GM12878 (cell line): Measurements from ENCODE around the gene NSDHL. TPM values are rescaled to one million over a fixed set of nuclear protein-coding genes. Genes with fewer than 3 reads are reported as not detected.

Experiments used
- ATAC-seq: fragments of 200-7000 bp; cut with Tn5 transposase; 3 replicates; pipeline ENCODE4 v1.9.1; 2020; ENCODE audit warnings: mild to moderate bottlenecking, moderate library complexity
- BruUV-seq: library from RNA; stranded (reverse); fragments of 400-500 nt; replicated peaks from 2 replicates; lab custom pipeline; 2021; lab: Mats Ljungman, UMichigan
- CTCF ChIA-PET: fragments of 300-600 bp; sonication (Branson Sonifier 250); formaldehyde crosslinking; extraction: SDS; loops from one replicate; lab custom pipeline; 2021; ENCODE audit warnings: inconsistent platforms; lab: Yijun Ruan, JAX
- POLR2A ChIA-PET: fragments of 350-600 bp; formaldehyde crosslinking; extraction: SDS; loops from one replicate; lab custom pipeline; 2021; ENCODE audit warnings: inconsistent platforms; lab: Charles Lee
- RAD21 ChIA-PET: fragments of 300-600 bp; sonication (Branson Sonifier 250); formaldehyde crosslinking; loops from one replicate; lab custom pipeline; 2023; ENCODE audit warnings: antibody characterized with exemption; ENCODE audit not compliant: unreplicated experiment; lab: Charles Lee
- SMC1A ChIA-PET: fragments of 300-600 bp; sonication (Branson Sonifier 250); formaldehyde crosslinking; loops from one replicate; lab custom pipeline; 2023; ENCODE audit not compliant: unreplicated experiment, uncharacterized antibody; lab: Charles Lee
- DNase-seq: peaks from one replicate; pipeline ENCODE4 v3.0.0-alpha.2; 2011; ENCODE audit warnings: low read depth, low spot score
- FAIRE-seq: peaks from 3 replicates; lab custom pipeline; 2011; peaks lifted over from hg19 to GRCh38; lab: Jason Lieb, UNC
- H2AFZ ChIP-seq: 2 replicates; pipeline ENCODE4 v1.6.0; 2011; ENCODE audit warnings: low read depth, low read length, control low read depth; ENCODE audit not compliant: control insufficient read depth
- H3K27ac ChIP-seq: 2 replicates; pipeline ENCODE4 v1.5.1; 2011; ENCODE audit warnings: control low read depth; ENCODE audit not compliant: control insufficient read depth, insufficient read depth
- H3K27me3 ChIP-seq, 2 experiments: replicated peaks in 1 of 2; 2 replicates each; pipeline versions ENCODE4 v1.6.0 to v1.6.1; 2011; ENCODE audit warnings: low read length in 1 of 2; ENCODE audit not compliant: control insufficient read depth in 2 of 2, insufficient read depth in 2 of 2
- H3K36me3 ChIP-seq, 2 experiments: 2 replicates each; pipeline ENCODE4 v1.5.1; 2011; ENCODE audit warnings: low read length in 1 of 2; ENCODE audit not compliant: control insufficient read depth in 2 of 2, insufficient read depth in 2 of 2
- H3K4me1 ChIP-seq: 2 replicates; pipeline ENCODE4 v1.6.1; 2011; ENCODE audit warnings: mild to moderate bottlenecking, low read length, moderate library complexity, mixed read lengths; ENCODE audit not compliant: control insufficient read depth, insufficient read depth
- H3K4me2 ChIP-seq: 2 replicates; pipeline ENCODE4 v1.6.0; 2011; ENCODE audit warnings: control low read depth; ENCODE audit not compliant: control insufficient read depth, insufficient read depth
- H3K4me3 ChIP-seq: fragments of 200-600 bp; sonication (generic); 2 replicates; pipeline ENCODE4 v1.5.1; 2016
- H3K79me2 ChIP-seq: 2 replicates; pipeline ENCODE4 v1.6.0; 2011; ENCODE audit warnings: low read length; ENCODE audit not compliant: control insufficient read depth, insufficient read depth
- H3K9ac ChIP-seq: 2 replicates; pipeline ENCODE4 v1.8.0; 2011; ENCODE audit warnings: low read length, control low read depth, mixed read lengths; ENCODE audit not compliant: control insufficient read depth, insufficient read depth
- H3K9me3 ChIP-seq: replicated peaks from 3 replicates; pipeline ENCODE4 v1.5.1; 2011; ENCODE audit warnings: mild to moderate bottlenecking, low read length; ENCODE audit not compliant: control insufficient read depth, insufficient read depth
- H4K20me1 ChIP-seq: 2 replicates; pipeline ENCODE4 v1.6.0; 2011; ENCODE audit not compliant: control insufficient read depth, insufficient read depth
- ATF3 ChIP-seq: IDR thresholded peaks from 2 replicates; pipeline ENCODE4 v1.6.1; 2011; ENCODE audit warnings: low read depth, mild to moderate bottlenecking, low read length, moderate library complexity, borderline replicate concordance; ENCODE audit errors: extremely low read depth
- BMI1 ChIP-seq: fragments of 450-650 bp; IDR thresholded peaks from 2 replicates; pipeline ENCODE4 v1.6.1; 2016; ENCODE audit warnings: mild to moderate bottlenecking, moderate library complexity, borderline replicate concordance
- CBX3 ChIP-seq: fragments of 200-600 bp; sonication (generic); IDR thresholded peaks from 2 replicates; pipeline ENCODE4 v1.6.1; 2016; ENCODE audit warnings: low read depth, borderline replicate concordance
- CHD4 ChIP-seq: fragments of 200-600 bp; sonication (generic); IDR thresholded peaks from 2 replicates; pipeline ENCODE4 v1.6.1; 2016; ENCODE audit warnings: mild to moderate bottlenecking
- HDAC6 ChIP-seq: fragments of 200-600 bp; sonication (generic); IDR thresholded peaks from one replicate; pipeline ENCODE4 v1.8.0; 2017; ENCODE audit warnings: antibody characterized with exemption; ENCODE audit not compliant: unreplicated experiment
- KAT2A ChIP-seq: conservative IDR thresholded peaks from 2 replicates; pipeline ENCODE4 v1.6.1; 2011; ENCODE audit warnings: low read depth, low read length; ENCODE audit not compliant: control insufficient read depth
- NFXL1 ChIP-seq: fragments of 450-650 bp; IDR thresholded peaks from 2 replicates; pipeline ENCODE4 v1.6.1; 2017; ENCODE audit warnings: antibody characterized with exemption, mild to moderate bottlenecking, borderline replicate concordance
- PRDM15 ChIP-seq: fragments of 450-650 bp; formaldehyde crosslinking; IDR thresholded peaks from 2 replicates; pipeline ENCODE4 v1.4.0; 2020; ENCODE audit warnings: mild to moderate bottlenecking, moderate library complexity
- RUNX3 ChIP-seq: IDR thresholded peaks from 2 replicates; pipeline ENCODE4 v1.6.1; 2012; ENCODE audit warnings: low read length, inconsistent platforms
- YY1 ChIP-seq: IDR thresholded peaks from 2 replicates; pipeline ENCODE4 v1.6.1; 2011; ENCODE audit warnings: low read depth, mild to moderate bottlenecking, low read length
- ZBTB33 ChIP-seq: fragments of 450-650 bp; IDR thresholded peaks from 2 replicates; pipeline ENCODE4 v1.6.1; 2017; ENCODE audit warnings: mild to moderate bottlenecking
- ZBTB40 ChIP-seq: fragments of 450-650 bp; IDR thresholded peaks from 2 replicates; pipeline ENCODE4 v1.6.1; 2016; ENCODE audit warnings: mild to moderate bottlenecking, moderate library complexity, borderline replicate concordance
- WGBS: methylation state at CpG from one replicate; pipeline ENCODE4 v1.1.6; 2016; ENCODE audit warnings: low lambda C conversion rate; ENCODE audit not compliant: insufficient replicate concordance, insufficient coverage; ENCODE audit errors: missing lambda C conversion rate; 5-methylcytosine and 5-hydroxymethylcytosine counted together
- in situ Hi-C: fragments of 300-500 bp; cut with MboI; formaldehyde crosslinking; loops from 9 replicates; pipeline ENCODE4 v1.14.3; 2018; ENCODE audit warnings: mixed read lengths
- intact Hi-C: fragments of 100-400 bp; cut with micrococcal nuclease; formaldehyde crosslinking; loops from one replicate; pipeline ENCODE4 v1.14.2; 2022; ENCODE audit not compliant: unreplicated experiment
- polyA plus RNA-seq, 11 experiments: library from polyadenylated mRNA; depleted of rRNA in 4 of 11; unstranded in 6 of 11; stranded (reverse) in 5 of 11; fragments of >200 nt; fragmentation: Nextera tagmentation in 4 of 11; fragmentation: Illumina TruSeq in 1 of 11; extraction: Ambion mirVana in 4 of 11; extraction: Trizol in 1 of 11; gene quantifications; 1 replicate in 1 of 11; 2 replicates in 10 of 11; pipeline versions ENCODE4 v1.2.1 to v1.2.3, GENCODE V29; 2011 to 2016; ENCODE audit warnings: inconsistent platforms in 2 of 11, missing spikeins in 2 of 11, low read depth in 1 of 11
- total RNA-seq, 4 experiments: library from RNA; depleted of rRNA in 3 of 4; stranded (reverse); fragments of >200 nt in 3 of 4; fragmentation: Illumina TruSeq in 1 of 4; extraction: Trizol in 1 of 4; gene quantifications; 2 replicates each; pipeline versions ENCODE4 v1.2.1 to v1.2.3, GENCODE V29; 2013 to 2021

Gene NSDHL
- total and polyA plus RNA-seq, 10 of the 15 experiments (the other 5 are each of a cell fraction or from before 2014, with no cell fraction given): 16.9 to 37.1 (median 26.9) TPM

- no peaks in the 10 kb centered on the region for H3K4me1 ChIP-seq
- ATAC-seq (no peak), FAIRE-seq (no peak), DNase-seq (no peak)
- ChIA-PET RAD21 (no interaction called here), SMC1A (no interaction called here), CTCF (no interaction called here), POLR2A (no interaction called here)
- no peaks in the 10 kb centered on the region for H3K36me3 ChIP-seq
- no peaks in the 10 kb centered on the region for H4K20me1 ChIP-seq
- no peak overlapping the region for H2AFZ ChIP-seq
- TF ChIP-seq ZBTB33: no peak
- TF ChIP-seq KAT2A: no peak
- TF ChIP-seq CBX3: no peak
- no peak for TF ChIP-seq CHD4
- TF ChIP-seq BMI1: no peak
- no peak for TF ChIP-seq YY1
- no peak for TF ChIP-seq ATF3
- no peak for TF ChIP-seq HDAC6
- no peak for TF ChIP-seq PRDM15 (CRISPR knock-in tag)
- no peak for TF ChIP-seq RUNX3
- no peak for TF ChIP-seq NFXL1
- no peak for TF ChIP-seq ZBTB40
- no peak overlapping the region for H3K4me3 ChIP-seq
- intact Hi-C loops: no loop called here
- no peaks in the 10 kb centered on the region; the same call in 1 of the 2 replicates for H3K79me2 ChIP-seq
- H3K27ac ChIP-seq: no peak overlapping the region
- BruUV-seq: no TSS peak
- no peaks in the 10 kb centered on the region for H3K9me3 ChIP-seq
- H3K4me2 ChIP-seq: no peak overlapping the region
- H3K9ac ChIP-seq: no peak overlapping the region
- H3K27me3 ChIP-seq: no peaks in the 10 kb centered on the region
- in situ Hi-C loops: no loop called here
- 73% methylated on average over 10 of the region's 10 CpGs for WGBS
Measured at GRCh38 chrX:152842772-152843338, 12.0 kb downstream of the NSDHL start.
